ENCODE results near the gene FSHR. TPM values are rescaled to one million over a fixed set of nuclear protein-coding genes. Genes with fewer than 3 reads are reported as not detected.

Gene FSHR
- polyA plus RNA-seq, 1 donor, result 0.43 TPM

DNA sequence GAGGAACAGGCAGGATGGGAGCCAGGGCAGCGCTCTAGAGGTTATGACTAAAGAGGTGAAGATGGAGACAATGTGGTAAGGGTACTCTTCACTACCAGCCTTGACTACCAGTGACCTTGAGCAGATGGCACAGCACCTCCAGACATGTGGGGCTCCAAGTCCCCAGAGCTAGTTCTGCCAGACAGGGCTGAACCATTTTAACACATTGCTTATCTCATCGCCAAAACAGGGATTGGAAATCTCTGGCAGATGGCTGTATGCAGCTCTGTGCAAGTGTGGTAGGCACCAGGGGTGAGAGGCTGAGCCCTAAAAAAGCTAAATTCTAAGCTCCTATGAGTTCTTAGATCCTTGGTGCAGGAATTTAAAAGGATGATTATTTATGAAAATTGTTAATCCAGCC lies 41.3 kb downstream of the FSHR start:
- DNase-seq (ENCODE audit: low read depth), result no peak

DNA sequence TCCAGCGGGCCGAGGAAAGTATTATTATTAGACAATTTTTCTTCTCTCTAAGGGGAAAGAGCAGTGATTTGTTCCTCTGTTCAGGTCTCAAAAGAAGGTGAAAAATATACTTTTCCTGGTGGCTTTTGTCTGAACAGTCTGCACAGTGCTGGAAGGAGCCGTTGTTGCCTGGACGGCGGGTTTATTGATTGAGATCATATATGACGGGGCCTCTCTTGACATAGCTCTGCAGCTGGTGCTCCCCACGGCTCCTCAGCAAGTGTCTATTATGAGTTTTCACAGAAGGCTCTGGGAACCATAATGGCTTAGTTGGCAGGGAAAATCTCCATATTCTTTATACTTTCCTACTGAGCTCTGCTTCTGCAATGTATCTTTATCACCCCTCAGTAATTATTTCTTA lies 42.9 kb downstream of the FSHR start:
- no peak for DNase-seq (ENCODE audit: low read depth)

DNA sequence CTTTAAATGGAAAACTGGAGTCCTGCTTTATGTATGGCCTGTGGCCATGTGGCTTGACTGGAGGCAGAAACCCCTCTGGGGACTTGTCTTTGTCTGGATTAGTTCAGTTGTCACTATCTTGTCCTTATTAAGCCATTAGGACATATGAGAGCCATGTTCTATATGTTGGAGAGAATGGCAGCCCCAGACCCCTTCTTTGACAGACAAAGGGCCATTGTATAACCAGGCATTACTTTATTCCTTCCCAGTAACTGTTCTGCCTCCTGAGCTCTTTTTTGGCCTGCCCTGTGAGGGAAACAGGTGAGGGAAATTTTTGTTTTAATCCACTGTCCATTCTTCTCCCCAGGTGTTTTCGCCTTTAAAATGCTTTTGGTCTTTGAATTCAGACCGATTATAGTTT lies 43.3 kb downstream of the FSHR start:
- DNase-seq (ENCODE audit: low read depth), result no peak

DNA sequence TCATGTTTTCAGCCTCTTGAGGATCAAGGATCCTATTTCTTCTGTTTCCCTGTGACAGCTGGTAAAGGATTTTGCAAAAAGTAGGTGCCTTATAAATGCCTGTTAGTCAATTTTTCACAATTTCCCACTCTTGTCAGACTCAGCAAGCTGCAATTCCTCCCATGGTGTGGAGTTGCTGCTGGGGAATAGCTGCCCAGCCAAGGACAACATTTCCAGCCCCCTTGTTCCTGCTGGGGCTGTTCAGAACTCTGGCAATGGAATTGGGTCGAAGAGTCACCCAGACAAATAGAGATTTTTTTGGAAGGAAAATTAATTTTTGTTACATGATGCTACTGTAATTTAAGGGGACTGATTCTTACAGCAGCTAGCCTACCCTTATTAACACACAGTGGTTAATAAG lies 43.7 kb downstream of the FSHR start:
- no peak for DNase-seq (ENCODE audit: low read depth)

DNA sequence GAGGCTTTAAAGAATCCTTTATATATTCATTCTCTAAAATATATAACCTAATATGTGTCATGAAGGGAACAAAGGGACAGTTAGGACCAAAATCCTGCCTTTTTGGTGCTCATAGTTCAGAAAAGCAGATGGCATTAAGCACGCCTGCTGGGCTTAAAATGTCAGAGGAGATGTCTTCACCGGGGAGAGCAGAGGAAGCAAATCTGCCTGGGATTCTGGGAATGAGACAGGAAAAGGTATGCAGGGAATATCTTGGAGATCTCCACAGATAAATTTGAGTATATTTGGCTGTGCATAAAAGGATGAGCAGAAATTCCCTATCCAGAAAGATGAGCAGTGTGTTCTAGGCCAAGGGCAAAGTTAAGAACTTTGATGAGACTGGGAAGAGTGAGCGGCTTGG lies 45.5 kb downstream of the FSHR start:
- no peak for DNase-seq (ENCODE audit: low read depth)

DNA sequence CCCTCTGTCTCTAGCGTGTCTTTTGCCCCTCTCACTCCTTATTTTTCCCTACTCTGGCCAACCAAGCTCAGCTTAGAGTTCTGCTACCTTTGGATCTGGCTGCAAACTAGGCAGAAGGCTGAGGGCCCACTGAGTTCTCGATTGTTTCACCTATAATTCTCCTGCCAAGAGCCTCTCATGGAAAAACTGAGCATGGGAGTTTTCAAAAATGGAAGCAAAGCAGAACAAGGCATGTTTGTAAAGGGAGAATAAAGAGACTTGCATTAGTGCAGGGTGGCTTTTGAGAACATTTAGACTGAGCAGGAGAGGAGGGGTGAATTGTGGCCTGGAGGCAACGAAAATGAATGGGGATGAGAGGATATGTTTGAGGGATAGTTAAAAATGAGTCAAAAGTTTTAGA lies 45.9 kb downstream of the FSHR start:
- no peak for DNase-seq (ENCODE audit: low read depth)

DNA sequence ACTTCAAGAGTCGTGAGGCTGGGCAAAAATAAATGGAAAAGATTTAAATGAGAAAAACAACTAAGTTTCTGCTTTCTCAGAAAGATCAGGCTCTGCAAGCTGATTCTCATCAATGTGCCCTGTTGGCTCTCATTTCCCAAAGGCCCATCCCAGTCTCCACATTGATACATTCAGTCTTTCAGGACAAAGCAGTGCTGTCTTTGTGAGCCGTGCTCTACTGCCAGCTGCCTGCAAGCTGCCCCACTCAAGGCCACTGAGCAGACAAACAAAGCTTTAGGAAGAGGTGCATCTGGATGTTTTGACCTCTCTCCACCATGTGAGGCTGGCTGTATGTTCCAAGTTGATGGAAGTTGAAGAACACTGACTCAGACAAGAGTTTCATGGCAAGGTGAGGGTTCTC lies 48.8 kb downstream of the FSHR start:
- no peak for DNase-seq (ENCODE audit: low read depth)

DNA sequence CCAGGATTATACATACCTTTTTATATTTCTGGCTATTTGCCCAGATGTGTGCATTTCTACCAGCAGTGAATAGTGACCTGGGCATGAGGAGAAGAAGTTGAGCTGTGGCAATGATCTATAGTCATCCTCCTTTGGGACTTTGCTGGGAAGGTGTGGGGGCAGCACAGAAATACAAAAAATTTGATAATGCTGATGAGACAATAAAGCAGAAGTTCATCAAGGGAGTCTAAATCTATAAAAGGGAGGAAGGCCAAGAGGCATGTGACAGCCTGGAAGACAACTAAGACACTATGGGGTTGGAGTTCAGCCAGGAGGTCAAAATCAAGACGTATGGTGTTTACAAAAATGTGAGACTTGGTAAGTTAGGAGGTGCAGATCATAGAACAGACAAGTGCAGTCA lies 52.2 kb downstream of the FSHR start:
- DNase-seq (ENCODE audit: low read depth), result no peak

DNA sequence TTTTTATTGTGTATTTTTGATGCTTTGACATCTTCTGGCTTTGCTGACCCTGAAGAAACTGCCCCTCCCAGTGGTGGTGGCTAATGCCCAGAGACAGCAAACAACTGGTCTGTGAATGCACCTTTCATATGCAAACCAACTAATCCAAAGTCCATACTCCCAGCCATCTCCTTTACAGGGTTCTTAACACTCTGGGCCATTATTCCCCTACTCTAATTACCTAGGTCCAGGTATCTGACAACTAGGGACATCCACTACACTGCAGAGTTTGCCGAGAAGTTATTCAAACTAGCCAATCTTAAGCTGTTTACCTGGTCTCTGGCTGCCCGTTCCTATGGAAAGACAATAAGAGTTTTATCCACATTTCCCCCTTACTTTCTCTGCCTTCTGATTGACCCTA lies 73.6 kb downstream of the FSHR start:
- DNase-seq (ENCODE audit: low read depth), result no peak

DNA sequence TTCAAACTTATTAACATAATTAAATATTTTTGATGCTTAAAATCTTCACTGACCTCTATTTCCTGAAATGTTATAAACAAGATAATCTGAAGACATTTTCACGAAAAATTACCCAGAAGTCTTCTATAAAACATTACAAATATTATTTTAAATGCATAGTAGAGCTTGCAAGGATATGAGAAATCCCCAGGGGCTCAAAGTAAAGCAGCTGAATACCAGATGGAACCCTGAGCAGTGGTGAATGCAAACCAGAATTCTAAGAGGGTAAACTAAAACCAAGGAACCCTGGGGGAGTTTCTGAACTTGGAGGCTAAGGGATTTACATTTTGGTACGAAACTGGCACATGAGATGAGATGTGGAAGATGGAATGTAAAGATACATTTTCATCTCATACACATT lies 83.6 kb downstream of the FSHR start:
- DNase-seq (ENCODE audit: low read depth), result no peak

DNA sequence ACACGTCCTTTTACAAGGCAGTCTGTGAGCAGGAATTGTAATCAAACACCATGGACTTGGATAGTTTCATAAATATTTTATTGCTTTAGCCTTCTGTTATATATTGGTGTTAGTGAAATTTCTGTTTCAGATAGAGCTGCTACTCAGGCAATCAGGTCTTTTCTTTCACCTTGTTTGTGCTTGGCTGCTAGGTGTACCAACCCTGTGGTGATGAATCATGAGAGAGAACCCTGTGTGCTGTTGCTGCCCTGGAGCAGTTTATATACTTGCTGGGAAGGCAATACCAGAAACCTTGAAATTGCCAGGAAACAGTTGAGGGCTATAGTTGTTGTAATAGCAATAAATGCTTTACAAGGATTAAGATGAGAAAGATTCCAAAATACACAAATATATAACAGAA lies 84.5 kb downstream of the FSHR start:
- no peak for DNase-seq (ENCODE audit: low read depth)

DNA sequence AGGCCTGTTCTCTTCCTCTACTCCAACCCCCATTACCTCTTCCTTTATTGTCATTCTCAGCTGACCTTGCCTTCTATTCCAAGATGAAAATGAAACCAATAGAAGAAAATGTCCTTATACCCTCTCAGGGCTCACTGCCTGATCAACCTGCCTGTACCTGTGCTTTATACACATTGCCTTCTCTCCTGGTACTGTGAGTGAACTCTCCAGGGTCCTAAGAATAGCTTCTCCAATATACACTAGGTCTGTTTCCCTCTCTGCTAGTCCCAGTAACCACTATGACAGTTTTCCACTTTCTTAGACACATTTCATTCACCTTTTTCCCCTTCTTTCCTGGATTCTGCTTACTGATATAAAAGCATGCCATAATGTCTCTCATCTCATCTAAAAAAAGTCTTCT lies 85.7 kb downstream of the FSHR start:
- no peak for DNase-seq (ENCODE audit: low read depth)

DNA sequence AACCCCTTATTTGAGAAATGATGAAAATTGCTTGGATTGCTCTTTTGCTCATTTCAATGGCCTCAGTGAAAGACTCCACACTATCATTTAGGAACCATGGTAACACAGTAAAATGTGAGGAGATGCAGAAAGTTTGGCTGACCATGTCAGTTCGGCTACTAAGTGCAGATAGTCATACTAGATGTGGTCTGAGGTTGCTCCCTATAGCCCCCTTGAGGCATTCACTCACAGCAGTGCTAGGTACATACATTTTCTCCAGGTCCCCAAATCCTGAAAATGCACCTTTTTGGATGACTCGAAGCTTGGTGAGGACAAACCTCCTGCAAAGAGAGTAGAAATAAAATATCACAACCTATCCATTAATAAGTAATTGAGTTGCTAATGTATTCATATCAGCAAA lies 86.3 kb downstream of the FSHR start:
- no peak for DNase-seq (ENCODE audit: low read depth)

DNA sequence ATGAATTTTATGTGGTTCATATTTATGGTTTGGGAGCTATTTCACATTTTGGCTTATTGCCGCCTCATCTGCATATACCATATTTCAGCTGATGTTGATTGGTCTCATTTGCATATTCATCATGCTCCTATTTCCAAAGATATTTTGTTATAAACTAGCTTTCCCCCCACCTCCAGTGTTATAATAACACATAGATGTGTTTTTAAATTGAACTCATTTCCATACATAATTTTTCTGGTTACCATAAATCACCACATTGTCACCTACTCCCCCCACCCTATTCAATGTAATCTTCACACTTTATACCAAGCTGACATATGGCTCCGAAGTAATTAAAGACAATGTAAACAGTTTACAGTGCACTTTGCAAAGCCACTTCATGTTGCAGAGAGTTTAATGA lies 101.2 kb downstream of the FSHR start:
- DNase-seq (ENCODE audit: low read depth), result no peak

DNA sequence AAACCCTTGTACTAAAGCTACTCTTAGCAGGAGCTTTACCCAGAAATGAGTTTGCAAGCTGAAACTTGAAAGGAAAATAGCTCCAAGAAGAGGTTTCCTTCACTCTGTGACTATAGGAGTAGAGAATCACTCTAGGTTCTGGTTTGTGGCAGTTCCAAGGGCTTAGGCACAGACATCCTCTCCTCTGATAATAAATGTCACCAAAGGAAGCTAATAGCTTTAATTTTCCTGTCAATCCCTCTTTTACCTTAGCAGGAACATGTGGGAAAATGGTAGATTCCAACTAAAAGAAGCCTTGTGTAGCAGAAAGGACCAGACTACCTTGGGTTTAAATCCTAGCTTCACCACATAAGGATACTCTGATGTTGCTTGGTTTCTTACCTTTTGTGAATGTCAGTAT lies 104.0 kb downstream of the FSHR start:
- no peak for DNase-seq (ENCODE audit: low read depth)

DNA sequence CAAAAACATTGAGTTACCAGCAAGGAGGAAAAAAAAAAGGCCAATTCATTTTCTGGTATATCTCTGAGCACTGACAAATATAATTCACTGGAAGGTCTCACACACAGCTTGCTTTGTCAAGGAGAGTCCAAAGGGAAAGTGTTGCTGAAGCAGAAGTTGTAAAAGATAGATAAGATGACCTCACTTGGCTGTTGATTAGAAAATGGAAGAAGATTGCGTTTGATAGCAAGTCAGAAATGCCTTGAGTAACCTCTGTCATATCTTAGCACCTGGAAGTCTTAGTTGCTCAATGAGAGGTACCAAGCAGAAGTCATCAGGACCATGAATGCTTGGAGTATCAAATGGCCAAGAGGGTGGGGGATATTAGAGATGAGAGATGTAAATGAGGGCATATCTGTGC lies 105.2 kb downstream of the FSHR start:
- DNase-seq (ENCODE audit: low read depth), result no peak

DNA sequence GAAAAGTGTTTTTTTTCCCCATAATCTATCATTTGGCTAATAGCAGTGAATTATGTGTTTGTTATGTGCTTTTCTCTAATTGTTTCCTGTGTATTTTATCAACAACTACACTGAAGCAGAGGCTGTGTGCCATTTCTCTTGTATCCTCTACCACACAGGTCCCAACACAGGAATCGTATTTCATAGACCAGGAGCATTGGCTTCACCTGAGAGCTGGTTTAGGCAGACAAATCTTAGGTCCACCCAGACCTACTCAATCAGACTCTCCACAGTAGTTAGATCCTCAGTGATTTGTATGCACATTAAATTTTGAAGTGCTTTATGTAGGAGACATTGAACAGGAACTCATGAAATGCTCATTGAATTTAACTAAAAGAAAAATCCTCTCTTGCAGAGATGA lies 109.2 kb downstream of the FSHR start:
- no peak for DNase-seq (ENCODE audit: low read depth)

DNA sequence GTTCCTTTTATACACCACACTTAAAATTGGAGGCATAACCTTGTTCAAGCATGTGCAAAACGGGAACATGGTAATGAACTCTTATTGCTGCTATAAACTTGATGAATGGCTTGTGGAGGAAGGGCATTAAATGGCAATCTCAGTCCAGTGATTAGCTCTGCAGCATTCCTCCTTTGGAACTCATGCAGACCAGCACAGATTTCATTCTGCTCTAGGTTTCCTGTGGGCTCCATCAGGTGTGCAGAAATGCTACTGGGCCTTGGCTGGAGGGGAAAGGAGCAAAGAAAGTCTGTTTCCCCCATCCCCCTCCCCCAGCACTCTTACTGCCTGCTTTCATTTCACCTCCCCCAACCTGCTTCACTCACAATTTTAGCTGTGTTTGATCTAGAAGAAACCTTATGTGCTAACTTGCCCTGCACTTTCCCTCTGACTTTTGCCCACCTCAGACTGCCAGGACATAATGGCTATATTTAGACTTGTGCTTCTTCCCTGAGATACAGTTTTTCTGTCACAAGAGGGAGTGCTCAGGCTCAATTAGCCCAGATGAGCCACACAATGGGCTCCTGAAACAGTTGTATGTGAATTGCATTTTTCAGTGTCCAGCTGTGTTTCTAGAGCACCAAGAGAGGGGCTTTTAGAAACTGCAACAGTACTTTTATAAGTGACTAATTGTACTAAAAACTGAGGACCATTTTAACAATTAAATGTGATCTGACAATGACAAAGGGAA lies 109.8 kb downstream of the FSHR start:
- peak; percentile 9 for DNase-seq (ENCODE audit: low read depth)

DNA sequence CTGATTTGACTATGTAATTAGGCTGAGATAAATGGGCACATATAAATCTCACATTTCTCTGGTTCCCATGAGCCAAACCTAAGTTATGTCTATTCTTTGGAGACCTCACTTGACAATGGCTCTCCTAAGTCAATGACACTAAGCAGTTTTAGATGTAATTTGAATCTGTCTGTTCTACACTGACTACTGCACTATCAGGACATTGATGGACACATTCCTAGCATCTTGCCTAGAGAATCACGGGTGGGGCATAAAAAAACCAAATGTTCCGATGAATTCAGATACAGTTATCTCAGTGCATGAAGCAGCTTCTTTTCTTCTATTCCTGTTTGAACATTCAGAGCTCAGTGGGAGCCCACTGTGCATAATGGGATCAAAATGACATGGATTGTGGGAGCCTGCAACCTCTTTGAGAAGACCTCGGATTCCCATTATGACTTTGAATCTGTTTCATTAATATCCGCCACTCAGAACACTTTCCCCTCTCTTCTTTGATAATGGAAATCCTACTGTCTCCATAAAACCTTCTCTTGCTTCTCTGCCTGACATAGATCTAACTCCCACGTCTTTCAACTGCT lies 110.8 kb downstream of the FSHR start:
- no peak for DNase-seq (ENCODE audit: low read depth)

DNA sequence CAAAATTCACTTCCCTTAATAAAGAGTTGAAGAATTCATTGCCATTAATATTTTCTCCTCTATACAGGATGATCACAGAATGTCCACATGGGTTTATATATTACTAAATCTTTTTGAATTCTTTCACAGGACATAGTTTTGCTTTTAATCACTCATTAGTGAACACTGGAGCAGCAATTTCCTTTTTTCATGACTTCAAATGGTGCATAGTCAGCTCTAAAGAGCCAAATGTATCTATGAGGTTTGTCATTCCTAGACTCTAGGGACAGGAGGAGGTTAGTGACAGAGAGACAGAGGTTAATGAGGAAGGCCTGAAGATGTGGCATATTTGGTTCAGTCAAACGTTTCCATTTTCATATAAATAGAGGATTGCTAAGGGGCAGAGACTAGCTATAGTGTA lies 111.8 kb downstream of the FSHR start:
- DNase-seq (ENCODE audit: low read depth), result no peak

DNA sequence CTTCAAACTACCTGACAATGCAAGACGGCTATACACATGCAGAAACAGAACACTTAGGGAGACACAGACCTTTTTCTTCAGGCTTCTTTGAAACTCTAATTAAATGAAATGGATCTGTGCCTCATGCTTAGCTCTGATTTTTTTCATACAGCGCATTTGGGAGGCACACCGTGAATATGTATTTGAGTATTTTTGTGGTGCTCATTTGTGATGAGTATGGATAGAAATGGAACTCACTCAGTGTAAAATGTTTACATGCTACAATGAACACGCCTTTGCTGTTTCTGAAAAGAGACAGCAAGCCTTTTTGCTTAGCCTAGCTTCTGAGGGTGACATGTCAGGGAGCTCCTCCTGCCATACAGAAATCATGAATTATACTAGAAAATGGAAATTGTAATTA lies 113.3 kb downstream of the FSHR start:
- no peak for DNase-seq (ENCODE audit: low read depth)

DNA sequence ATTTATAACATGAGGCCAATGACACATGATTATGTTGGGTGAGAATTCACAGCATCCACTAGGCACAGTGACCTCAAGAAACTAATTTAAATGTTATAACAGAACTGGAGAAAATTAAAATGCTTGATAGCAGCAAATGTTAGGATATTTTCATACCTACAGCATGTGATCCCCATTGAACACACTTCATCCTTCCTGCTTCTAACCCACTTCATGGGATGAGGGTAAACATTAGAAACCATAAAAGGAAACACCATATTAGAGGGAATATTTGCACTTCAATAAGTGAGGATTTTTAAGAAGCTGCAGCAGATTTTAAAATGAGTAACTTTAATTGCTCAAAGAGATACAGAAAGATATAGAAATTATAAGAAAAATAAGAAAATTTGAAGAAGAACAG lies 117.1 kb downstream of the FSHR start:
- no peak for DNase-seq (ENCODE audit: low read depth)

DNA sequence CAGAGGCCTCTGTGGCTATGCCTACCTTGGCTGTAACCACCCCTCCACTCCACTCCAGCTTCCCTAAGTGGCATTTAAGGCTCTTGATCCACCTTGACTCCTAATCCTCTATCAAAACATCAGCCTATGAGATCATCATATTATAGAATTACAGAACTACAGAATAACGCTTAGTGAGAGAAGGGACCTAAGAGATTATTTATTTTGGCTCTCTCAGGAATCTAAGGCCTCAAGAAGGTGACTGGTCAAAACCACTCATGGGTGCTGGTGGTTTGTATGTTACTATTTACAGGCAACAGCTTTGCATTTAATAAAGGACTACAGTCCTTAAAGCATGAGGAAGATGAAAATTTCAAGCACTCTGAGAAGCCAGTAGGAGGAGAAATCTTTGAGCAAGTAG lies 118.8 kb downstream of the FSHR start:
- DNase-seq (ENCODE audit: low read depth), result no peak

All from forelimb muscle (tissue), 1 donor.